Neural progenitor cell (in vitro differentiated cells): ENCODE measurements around the gene GNG7. TPM values are rescaled to one million over a fixed set of nuclear protein-coding genes. Genes with fewer than 3 reads are reported as not detected.

ENCODE experiments used
- DNase-seq: peaks from one replicate; pipeline ENCODE4 v3.0.0-alpha.2; 2016; ENCODE audit warnings: low spot score
- H2AFZ ChIP-seq: fragments of 200-600 bp; sonication (generic); replicated peaks from 2 replicates; pipeline ENCODE4 v1.6.1; 2016; ENCODE audit warnings: antibody characterized with exemption
- H3F3A ChIP-seq: fragments of 200-600 bp; sonication (generic); 2 replicates; pipeline ENCODE4 v1.6.1; 2016; ENCODE audit warnings: antibody characterized with exemption, low read depth
- H3K27ac ChIP-seq: fragments of 200-600 bp; sonication (generic); 2 replicates; pipeline ENCODE4 v1.5.1; 2016; ENCODE audit warnings: mild to moderate bottlenecking
- H3K27me3 ChIP-seq: fragments of 200-600 bp; sonication (generic); 2 replicates; pipeline ENCODE4 v1.6.1; 2016; ENCODE audit warnings: mild to moderate bottlenecking, moderate library complexity
- H3K36me3 ChIP-seq: fragments of 200-600 bp; sonication (generic); 2 replicates; pipeline ENCODE4 v1.5.1; 2016
- H3K4me1 ChIP-seq: fragments of 200-600 bp; sonication (generic); 2 replicates; pipeline ENCODE4 v1.6.1; 2016; ENCODE audit warnings: mixed run types
- H3K4me2 ChIP-seq: fragments of 200-600 bp; sonication (generic); 2 replicates; pipeline ENCODE4 v1.6.1; 2016
- H3K4me3 ChIP-seq: fragments of 200-600 bp; sonication (generic); 2 replicates; pipeline ENCODE4 v1.5.1; 2016
- H3K79me2 ChIP-seq: fragments of 200-600 bp; sonication (generic); 2 replicates; pipeline ENCODE4 v1.6.1; 2016; ENCODE audit warnings: low read depth
- H3K9ac ChIP-seq: fragments of 200-600 bp; sonication (generic); 2 replicates; pipeline ENCODE4 v1.6.1; 2016
- H3K9me3 ChIP-seq: fragments of 200-600 bp; sonication (generic); 2 replicates; pipeline ENCODE4 v1.5.1; 2016; ENCODE audit warnings: low read depth
- H4K20me1 ChIP-seq: fragments of 200-600 bp; sonication (generic); 2 replicates; pipeline ENCODE4 v1.6.1; 2016; ENCODE audit warnings: low read depth
- H3K27ac Mint-ChIP-seq: 3 replicates; pipeline ENCODE4 v1.8.0; 2021; ENCODE audit warnings: mixed read lengths
- H3K27me3 Mint-ChIP-seq: 2 replicates; pipeline ENCODE4 v1.8.0; 2022; ENCODE audit warnings: low read depth, mild to moderate bottlenecking, inconsistent platforms, moderate library complexity, mixed read lengths; ENCODE audit not compliant: insufficient read depth
- H3K36me3 Mint-ChIP-seq: 3 replicates; pipeline ENCODE4 v1.8.0; 2021; ENCODE audit warnings: mixed read lengths
- H3K4me1 Mint-ChIP-seq: 3 replicates; pipeline ENCODE4 v1.8.0; 2021; ENCODE audit warnings: mixed read lengths
- H3K4me3 Mint-ChIP-seq: 3 replicates; pipeline ENCODE4 v1.8.0; 2021; ENCODE audit warnings: mild to moderate bottlenecking, moderate library complexity, mixed read lengths
- H3K9me3 Mint-ChIP-seq: 3 replicates; pipeline ENCODE4 v1.8.0; 2020; ENCODE audit warnings: mixed read lengths
- CTCF ChIP-seq: fragments of 200-600 bp; sonication (generic); IDR thresholded peaks from 2 replicates; pipeline ENCODE4 v1.5.1; 2017; ENCODE audit warnings: antibody characterized with exemption, mild to moderate bottlenecking
- EZH2 ChIP-seq: fragments of 200-600 bp; sonication (generic); IDR thresholded peaks from 2 replicates; pipeline ENCODE4 v1.6.1; 2017; ENCODE audit warnings: antibody characterized with exemption, mild to moderate bottlenecking, moderate library complexity
- EZH2phosphoT487 ChIP-seq: fragments of 200-600 bp; sonication (generic); IDR thresholded peaks from 2 replicates; pipeline ENCODE4 v1.6.1; 2017; ENCODE audit warnings: antibody characterized with exemption
- total RNA-seq: library from RNA; depleted of rRNA; stranded (reverse); fragments of >200 nt; gene quantifications from 2 replicates; pipeline ENCODE4 v1.2.3, GENCODE V29; 2015; ENCODE audit warnings: low replicate concordance

The GNG7 gene
- total RNA-seq, 1 donor from 2014 or later = 7.0 TPM

- Histone ChIP-seq H3K27me3 (no peaks in the 10 kb centered on the region), H3K27ac (no peak overlapping the region), H3K9me3 (no peaks in the 10 kb centered on the region), H4K20me1 (no peaks in the 10 kb centered on the region), H3K36me3 (no peaks in the 10 kb centered on the region), H3K9ac (no peak overlapping the region), H3K79me2 (no peaks in the 10 kb centered on the region), H2AFZ (no peak overlapping the region), H3K4me2 (no peak overlapping the region), H3F3A (no peaks in the 10 kb centered on the region), H3K4me3 (no peak overlapping the region), H3K4me1 (no peaks in the 10 kb centered on the region)
- Mint-ChIP-seq H3K4me3 (no peak overlapping the region), H3K27ac (no peak overlapping the region), H3K4me1 (peaks cover 14% of the 10 kb centered on the region), H3K9me3 (no peaks in the 10 kb centered on the region), H3K27me3 (peaks cover 2% of the 10 kb centered on the region), H3K36me3 (no peaks in the 10 kb centered on the region)
- TF ChIP-seq CTCF (no peak), EZH2 (no peak), EZH2phosphoT487 (no peak)
- DNase-seq = no peak
These were observed 198.9 kb downstream of the GNG7 start for GRCh38 chr19:2503521-2504109.

GRCh38 chr19:2500841-2501261 is 201.6 kb downstream of the GNG7 start:
- no peak overlapping the region for H3K27ac Mint-ChIP-seq
- no peaks in the 10 kb centered on the region for H3K79me2 ChIP-seq
- H3K36me3 Mint-ChIP-seq = no peaks in the 10 kb centered on the region
- H3K9me3 ChIP-seq = no peaks in the 10 kb centered on the region
- no peak overlapping the region for H2AFZ ChIP-seq
- TF ChIP-seq CTCF = no peak
- peaks cover 12% of the 10 kb centered on the region for H3K27me3 Mint-ChIP-seq
- H3K27ac ChIP-seq = no peak overlapping the region
- DNase-seq = no peak
- no peaks in the 10 kb centered on the region for H4K20me1 ChIP-seq
- no peaks in the 10 kb centered on the region for H3K9me3 Mint-ChIP-seq
- H3K9ac ChIP-seq = no peak overlapping the region
- peaks cover 18% of the 10 kb centered on the region for H3K4me1 Mint-ChIP-seq
- no peak overlapping the region for H3K4me3 ChIP-seq
- peaks cover 6% of the 10 kb centered on the region for H3K27me3 ChIP-seq
- no peaks in the 10 kb centered on the region for H3F3A ChIP-seq
- no peak overlapping the region for H3K4me3 Mint-ChIP-seq
- H3K4me2 ChIP-seq = no peak overlapping the region
- H3K36me3 ChIP-seq = no peaks in the 10 kb centered on the region
- H3K4me1 ChIP-seq = no peaks in the 10 kb centered on the region

- H3K4me3 Mint-ChIP-seq = no peak overlapping the region
- no peaks in the 10 kb centered on the region for H3F3A ChIP-seq
These were observed 202.3 kb downstream of the GNG7 start for GRCh38 chr19:2500156-2500555.

GRCh38 chr19:2497186-2497585 is 205.3 kb downstream of the GNG7 start:
- no peaks in the 10 kb centered on the region for H3K9me3 Mint-ChIP-seq
- Histone ChIP-seq H3K9ac (no peak overlapping the region), H3K4me2 (no peak overlapping the region), H3K4me1 (peaks cover 8% of the 10 kb centered on the region), H3K9me3 (no peaks in the 10 kb centered on the region), H2AFZ (no peak overlapping the region), H3K36me3 (no peaks in the 10 kb centered on the region), H4K20me1 (no peaks in the 10 kb centered on the region), H3F3A (peaks cover 14% of the 10 kb centered on the region), H3K27me3 (peaks cover 43% of the 10 kb centered on the region), H3K79me2 (no peaks in the 10 kb centered on the region), H3K4me3 (no peak overlapping the region), H3K27ac (no peak overlapping the region)
- H3K4me1 Mint-ChIP-seq = peaks cover 32% of the 10 kb centered on the region
- no peak overlapping the region for H3K4me3 Mint-ChIP-seq
- TF ChIP-seq EZH2 (no peak), CTCF (no peak), EZH2phosphoT487 (no peak)
- no peak overlapping the region for H3K27ac Mint-ChIP-seq
- no peak for DNase-seq
- peaks cover 25% of the 10 kb centered on the region for H3K27me3 Mint-ChIP-seq
- H3K36me3 Mint-ChIP-seq = no peaks in the 10 kb centered on the region

More at GRCh38 chr19:2500156-2500555, 202.3 kb downstream of the GNG7 start:
- no peaks in the 10 kb centered on the region for H3K36me3 Mint-ChIP-seq
- Histone ChIP-seq H2AFZ (no peak overlapping the region), H3K27ac (no peak overlapping the region), H4K20me1 (no peaks in the 10 kb centered on the region), H3K79me2 (no peaks in the 10 kb centered on the region), H3K4me3 (no peak overlapping the region), H3K9ac (no peak overlapping the region), H3K27me3 (peaks cover 13% of the 10 kb centered on the region), H3K9me3 (no peaks in the 10 kb centered on the region), H3K36me3 (no peaks in the 10 kb centered on the region), H3K4me1 (peaks cover 6% of the 10 kb centered on the region), H3K4me2 (no peak overlapping the region)
- DNase-seq = no peak
- no peak overlapping the region for H3K27ac Mint-ChIP-seq
- peaks cover 14% of the 10 kb centered on the region for H3K27me3 Mint-ChIP-seq
- peaks cover 20% of the 10 kb centered on the region for H3K4me1 Mint-ChIP-seq
- TF ChIP-seq EZH2phosphoT487 = no peak
- H3K9me3 Mint-ChIP-seq = no peaks in the 10 kb centered on the region
